Dermis blood vessel endothelial cell (primary cell): ENCODE measurements around the gene LPP. TPM values are rescaled to one million over a fixed set of nuclear protein-coding genes. Genes with fewer than 3 reads are reported as not detected.

Source experiments
- DNase-seq: peaks from one replicate; pipeline ENCODE4 v3.0.0; 2010
- total RNA-seq: library from RNA; depleted of rRNA; stranded (reverse); fragments of >200 nt; gene quantifications from 2 replicates; pipeline ENCODE4 v1.2.3, GENCODE V29; 2014

The LPP gene
- total RNA-seq, 1 donor from 2014 or later: 45.8 TPM

DNA sequence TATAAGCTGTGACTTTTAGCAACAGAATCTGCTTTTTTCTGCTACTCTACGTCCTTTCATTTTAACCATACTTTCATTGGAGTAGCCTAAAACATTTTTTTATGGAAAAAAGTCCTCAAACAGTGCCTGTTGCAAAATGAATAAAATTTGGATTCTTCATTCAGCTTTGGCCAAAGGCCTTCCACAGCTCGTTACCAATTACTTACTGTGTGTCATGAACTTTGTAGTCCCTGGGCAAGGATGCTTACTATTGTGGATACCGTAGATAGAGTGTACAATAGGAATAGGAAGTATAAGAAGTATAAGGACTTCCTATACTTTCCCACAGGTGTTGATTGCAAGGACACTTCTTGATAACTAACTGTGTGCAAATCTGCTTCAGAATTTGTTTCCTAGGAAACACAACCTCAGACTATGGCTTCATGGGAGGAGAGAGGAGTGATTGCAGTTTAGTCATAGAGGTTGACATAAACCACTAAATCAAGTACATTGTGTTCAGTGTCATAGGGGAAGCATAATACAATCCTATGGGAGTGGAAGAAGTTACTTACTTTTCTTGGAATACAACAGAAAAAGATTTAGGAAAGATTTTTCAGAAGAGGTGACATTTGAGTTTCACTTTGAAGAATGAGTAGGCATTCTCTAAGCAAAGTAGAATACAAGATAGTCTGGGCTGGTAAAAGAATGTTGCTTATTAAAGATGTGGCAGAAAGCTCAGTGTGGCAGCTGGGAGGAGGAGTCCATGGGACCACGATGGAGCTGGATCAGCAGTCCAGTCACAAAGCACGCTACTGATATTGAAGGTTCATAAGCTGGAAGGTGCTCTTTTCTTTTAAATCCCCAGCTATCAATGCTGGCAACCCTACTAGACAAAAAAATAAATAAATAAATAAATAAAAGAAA, 708.1 kb downstream of the LPP start:
- DNase-seq: peak; percentile 44

DNA sequence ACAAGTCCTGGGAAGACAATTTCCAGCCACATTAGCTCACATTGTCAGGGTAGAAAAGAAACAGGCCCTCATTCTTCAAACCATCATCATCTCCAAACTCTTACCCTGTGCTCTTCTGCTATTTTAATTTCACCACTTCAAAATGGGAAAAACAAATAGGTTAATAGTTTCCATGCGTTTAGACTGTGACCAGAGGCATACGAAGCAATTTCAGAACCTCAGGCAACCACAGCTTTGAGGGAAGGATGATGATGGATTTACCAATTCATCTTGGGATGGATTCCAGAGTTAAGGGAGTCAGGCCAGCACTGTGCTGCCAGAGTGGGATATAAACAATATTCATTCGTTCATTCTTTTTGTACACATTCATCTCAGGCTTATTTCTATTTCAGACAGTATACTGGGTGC, 710.0 kb downstream of the LPP start:
- DNase-seq: no peak

DNA sequence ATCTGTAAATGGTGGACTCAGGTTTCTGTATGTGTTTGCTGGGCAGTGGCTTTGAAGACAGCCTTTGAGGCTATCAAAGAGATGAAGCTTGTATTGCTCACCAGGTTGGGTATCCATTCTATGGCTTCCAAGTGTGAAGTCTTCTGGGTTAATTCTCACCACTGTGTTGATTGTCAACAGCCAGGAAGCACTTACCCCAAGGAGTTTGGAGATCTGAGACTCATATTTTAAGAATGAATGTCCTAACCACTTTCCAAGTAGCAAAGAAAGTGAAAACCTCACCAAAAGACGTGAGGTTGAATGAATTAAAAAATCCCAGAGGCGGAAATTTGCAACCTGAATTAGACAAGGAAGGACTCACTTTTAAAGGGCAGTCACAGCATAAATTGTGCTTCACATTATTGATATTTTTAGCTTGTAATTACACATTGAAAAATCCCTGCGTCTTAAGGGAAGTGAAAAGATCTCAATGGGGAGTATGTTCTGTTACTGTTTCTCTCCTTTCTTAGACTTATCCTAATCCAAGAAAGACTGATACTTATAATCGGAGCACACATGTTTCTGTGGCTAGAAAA, 713.8 kb downstream of the LPP start:
- DNase-seq: no peak

DNA sequence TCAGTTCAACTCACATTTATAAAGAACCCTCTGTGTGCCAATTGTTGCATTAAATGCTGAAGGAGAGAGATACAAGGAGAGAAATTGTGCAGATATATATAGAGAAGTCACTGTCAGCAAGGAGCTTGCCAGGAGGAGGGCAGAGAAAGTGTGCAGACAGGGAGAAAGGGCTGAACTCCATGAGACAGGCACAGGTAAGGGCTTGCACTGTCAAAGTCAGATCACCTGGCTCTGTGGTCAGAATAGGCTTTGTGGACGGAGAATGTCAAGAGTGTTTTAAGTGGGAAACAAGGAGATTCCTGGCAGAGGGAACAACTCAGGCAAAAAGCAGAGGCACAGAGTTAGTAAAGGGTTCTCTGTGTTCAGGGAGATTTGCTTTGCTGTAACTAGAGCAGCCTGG, 714.8 kb downstream of the LPP start:
- DNase-seq: no peak

DNA sequence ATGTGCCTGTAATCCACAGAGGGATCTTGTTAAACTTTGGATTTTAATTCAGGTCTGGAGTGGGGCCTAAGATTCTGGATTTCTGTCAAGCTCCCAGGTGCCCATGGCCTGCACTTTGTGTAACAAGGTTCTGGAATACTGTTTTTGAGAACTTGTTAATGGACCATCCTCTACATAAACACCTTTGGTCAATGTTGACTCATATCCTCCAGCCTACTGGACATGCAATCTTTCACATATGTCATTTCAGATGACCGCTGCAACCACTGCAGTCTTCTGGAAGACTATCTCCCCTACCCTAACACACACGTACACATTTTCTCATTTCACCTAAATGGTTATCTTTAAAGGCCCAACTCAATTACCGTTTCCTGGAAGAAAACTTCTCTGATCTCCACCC, 715.7 kb downstream of the LPP start:
- DNase-seq: peak; percentile 13

DNA sequence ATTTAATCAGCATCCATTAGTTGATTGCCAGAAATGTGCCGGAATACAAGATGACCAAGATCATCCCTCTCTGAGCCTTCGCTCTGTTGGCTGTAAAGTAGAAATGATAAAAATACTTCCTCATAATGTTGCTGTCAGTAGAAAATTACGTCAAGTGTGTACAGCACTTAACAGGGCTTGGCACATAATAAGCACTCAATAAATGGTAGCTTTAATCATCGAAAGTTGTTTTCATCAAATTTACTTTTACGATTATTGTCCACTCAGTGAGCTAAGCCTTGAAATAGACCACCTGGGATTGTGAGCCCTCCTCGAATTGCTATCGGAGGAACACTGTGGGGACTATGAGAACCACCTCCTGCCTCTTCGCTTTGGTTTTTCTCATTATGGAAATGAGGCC, 716.5 kb downstream of the LPP start:
- no peak for DNase-seq

DNA sequence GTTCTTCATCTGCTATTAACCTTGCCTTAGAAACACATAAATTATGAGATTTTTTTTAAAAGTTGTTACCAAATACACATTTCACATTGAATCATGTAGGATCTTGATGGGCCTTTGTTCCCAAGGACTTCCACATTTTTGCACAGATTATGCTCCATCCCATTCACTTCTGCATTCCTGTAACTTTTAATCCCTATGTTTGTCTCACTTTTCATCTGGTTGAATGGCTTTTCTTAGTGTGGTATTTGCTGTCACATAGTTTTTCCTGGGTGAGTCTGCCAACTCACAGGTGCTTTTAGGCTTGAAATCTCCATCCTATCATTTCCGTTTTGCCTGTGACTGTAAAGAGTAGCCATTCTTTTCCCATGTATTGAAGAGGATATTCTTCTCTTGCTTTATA, 720.6 kb downstream of the LPP start:
- DNase-seq: no peak

DNA sequence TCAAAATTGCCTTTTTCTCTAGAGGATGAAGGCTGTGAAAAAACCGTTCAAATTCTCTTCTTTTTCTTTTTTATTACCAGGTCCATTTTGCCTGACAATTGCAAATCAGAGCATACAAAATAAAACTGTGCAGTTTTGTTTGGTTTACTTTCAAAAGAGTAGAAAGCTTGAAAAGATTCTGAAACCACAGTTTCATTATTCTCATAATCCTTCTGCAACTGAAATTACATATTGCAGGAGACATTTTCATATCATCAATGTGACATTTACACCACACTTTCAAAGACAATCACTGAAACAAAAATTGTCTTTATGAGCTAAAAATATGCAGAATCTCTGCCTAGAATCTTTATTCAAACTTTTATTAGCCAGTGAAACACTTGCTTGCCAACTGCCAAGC, 721.5 kb downstream of the LPP start:
- DNase-seq: no peak

DNA sequence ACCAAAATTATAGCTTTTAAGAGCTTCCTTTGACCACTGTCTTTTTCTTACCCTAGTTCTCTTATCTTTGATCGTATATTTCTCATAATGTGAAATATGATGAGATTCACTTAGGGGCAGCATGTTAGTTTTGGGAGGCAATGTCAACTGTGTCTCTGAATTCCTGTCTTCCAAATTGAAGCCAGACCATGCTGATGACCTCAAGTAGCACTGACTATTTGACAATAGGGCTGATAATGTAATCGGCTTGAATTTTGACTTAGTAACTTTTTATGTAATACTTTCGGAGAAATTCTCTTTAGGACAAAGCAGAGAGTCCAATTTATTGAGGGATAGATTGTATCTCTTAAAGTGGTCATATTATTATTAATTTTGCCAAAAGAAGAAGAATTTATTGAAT, 722.4 kb downstream of the LPP start:
- DNase-seq: no peak

DNA sequence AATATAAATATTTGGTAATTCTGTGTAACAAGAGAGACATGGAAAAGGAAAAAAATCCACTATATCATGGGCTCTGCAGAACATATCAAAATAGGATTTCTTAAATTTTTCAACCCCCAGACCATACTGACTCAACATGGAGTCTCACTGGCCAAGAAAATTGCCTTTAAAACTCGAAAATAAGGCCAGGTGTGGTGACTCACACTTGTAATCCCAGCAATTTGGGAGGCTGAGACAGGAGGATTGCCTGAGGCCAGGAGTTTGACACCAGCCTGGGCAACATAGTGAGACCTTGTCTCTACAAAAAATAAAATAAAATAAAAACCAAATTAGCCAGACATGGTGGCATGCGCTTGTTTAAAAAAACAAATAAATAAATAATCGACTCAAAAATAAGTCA, 723.4 kb downstream of the LPP start:
- no peak for DNase-seq

DNA sequence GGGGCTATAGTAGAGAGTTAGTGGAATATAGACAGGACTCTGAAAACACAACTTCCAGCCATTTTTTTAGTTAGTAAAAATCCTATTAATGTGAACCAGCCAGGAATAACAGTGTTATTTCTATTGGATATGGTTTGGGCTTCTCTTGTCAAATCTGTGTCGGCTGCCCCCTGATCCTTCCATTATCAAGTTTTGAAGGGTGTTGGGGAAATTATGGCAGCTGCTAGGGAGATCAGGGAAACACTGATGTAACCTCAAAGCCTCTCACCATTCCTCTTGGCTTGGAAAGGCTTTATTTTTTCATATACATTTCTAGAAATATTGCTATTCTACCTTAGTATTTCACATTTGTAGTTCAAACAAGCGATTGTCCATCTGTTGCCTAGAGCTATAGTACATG, 724.1 kb downstream of the LPP start:
- no peak for DNase-seq

DNA sequence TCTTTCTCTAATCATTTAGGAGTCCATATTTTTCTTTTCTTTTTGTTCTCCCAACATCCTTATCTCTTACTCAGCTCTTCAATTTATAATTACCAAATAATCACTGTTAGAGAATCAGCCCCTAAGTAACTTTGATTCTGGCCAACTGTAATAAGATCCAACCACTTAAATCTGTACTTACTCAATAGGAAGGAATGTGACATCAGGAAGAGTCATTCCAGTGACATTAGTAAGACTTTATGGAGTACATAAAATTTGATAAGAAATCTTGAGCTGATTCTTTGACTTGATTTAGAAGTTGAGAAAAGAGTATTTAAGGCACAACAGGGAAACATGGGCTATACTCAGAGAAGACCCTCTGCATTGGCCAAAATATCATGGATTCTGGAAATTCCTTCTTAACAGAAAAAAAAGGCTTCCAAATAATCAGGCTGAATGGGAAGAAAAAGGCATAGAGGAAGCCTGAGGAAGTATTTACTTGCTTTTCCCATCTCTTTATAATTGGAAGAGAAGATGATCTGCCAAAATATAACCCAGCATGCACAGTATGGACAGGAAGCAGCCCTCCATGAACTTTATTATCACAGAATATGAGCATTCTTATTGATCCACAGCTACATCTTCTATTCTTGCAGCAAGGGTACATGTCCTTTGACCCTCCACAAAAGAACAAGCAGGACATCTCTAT, 728.1 kb downstream of the LPP start:
- peak; percentile 73 for DNase-seq

DNA sequence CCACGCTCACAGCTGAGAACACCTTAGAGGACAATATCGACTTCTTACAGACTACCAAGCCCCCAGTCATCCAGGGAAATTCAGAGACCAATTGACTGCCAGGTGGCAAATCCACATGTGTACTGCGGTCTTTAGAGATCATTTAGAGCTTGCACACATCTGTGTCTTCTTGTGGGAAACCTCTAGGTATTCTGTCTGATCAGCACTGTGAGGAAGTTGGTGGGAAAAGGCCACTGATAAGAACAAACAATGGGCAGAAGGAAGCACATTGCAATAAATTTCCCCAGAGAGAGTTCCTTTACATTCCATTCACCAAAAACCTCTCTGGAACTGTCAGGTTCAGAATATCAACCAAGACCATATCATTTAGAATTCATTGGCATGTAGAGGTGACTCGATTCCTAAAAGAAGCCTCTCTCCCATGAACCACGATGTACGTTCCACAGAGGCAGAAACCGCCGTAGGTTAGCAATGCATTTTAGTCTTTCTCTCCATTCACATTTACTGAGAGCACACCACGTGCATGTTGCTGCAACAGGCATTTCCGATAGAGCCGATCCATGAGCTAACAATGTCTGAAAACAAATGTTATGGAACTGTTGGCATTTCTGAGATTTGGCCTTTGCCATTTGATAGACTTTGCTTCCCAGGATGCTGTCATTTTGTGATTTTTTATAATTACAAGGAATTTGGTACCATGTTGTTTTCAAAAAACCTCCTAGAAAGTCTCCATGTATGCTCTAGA, 730.5 kb downstream of the LPP start:
- DNase-seq: peak; percentile 89

DNA sequence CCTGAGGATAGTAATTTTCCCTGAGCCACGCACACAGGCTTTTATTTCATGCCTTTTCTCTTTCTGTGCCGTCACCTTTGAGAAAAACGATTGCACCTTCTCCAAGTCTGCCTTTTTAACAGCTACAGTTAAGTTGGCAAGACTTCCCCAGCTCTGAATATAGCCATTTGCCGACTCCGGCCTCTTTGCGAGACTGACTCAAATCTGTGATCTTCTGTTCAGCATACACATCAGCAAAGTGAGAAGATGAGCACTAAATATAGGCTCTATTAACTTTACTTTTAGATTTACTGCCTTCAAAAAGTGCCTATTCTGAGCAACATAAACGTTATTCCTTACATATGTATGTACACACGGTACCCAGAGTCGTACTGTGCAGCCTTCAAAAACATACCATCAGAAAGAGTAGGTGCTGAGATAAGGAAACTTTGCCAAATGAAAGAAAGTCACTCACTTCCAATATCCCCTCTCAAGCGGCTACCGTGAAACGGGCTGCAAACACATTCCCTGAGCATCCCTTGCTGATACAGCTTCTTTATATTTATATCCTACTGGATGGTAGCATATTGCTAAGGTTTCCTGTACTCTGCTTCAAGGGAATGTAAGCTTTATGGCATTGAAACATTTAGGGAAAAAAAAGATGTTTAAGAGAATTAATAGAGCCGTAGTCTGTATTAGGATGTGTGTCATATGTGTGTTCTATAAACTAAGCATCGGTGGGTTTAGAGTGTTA, 734.5 kb downstream of the LPP start:
- no peak for DNase-seq

DNA sequence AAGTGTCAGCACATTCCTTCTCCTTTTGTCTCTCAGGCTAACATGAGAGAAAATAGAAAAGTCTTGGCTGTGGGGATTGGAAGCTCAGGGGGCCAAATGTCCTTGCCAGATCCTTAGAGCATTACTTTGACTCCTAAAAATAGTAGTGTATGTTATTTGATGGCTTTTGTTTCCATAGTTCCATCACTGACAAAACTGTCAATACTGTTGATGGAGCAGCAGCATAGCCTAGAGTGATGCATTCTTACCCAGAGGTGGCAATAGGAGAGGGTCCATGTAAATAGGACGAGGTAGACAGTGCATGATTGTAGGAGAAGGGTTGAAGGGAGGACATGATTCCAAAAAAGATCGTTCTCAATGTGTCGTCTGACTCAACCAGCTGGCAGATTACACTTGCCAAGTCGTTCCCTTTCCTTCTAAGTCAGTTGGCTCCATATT, 735.1 kb downstream of the LPP start:
- DNase-seq: no peak

DNA sequence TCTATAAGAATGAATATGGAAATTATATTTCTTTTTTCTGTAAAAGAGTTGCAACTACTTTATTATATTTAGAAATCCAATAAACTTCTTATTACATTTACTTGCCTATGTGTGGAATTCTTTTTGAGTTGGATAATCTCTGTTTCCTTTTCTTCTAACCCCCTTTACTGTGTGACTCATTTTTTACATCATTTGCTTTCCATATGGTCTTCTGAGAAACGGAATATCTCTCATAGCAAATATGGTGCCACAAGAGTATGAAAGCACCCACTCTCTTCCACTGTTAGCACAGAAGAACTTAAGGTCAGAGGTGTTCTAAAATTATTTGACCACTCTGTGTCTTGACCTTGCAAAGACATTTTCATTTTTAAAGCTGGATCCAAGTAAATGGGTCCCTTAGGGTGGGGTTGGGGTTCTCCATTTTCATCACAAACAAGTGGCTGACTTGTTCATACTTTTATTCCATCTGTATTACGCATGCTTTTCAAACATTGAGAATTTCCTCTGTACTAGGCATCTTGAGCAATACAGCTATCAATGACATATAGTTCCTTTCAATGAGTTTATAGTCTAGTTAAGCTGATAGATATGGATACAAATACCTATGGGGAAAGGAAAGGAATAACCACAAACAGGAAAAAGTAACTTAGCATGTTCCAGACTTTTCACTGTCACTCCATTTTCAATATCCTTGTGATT, 736.8 kb downstream of the LPP start:
- DNase-seq: peak; percentile 15

DNA sequence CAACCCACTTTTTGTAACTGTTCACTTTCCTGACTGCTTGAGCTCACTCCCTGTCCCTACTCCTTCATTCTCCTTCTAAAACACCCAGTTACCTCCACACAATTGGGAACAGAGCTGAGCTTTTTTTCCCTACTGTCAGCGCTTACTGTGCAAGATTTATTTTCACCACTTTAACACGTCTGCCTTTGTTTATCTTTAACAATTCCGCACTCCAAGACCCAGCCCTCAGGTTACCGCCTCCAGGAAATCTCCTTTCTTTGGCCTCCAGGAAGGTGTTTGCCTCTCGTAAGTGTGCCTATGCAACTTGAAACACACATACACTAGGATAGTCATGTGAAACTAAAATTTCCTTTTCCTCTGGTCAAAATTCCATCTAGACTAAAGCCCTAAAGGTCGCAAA, 745.9 kb downstream of the LPP start:
- peak; percentile 47 for DNase-seq

DNA sequence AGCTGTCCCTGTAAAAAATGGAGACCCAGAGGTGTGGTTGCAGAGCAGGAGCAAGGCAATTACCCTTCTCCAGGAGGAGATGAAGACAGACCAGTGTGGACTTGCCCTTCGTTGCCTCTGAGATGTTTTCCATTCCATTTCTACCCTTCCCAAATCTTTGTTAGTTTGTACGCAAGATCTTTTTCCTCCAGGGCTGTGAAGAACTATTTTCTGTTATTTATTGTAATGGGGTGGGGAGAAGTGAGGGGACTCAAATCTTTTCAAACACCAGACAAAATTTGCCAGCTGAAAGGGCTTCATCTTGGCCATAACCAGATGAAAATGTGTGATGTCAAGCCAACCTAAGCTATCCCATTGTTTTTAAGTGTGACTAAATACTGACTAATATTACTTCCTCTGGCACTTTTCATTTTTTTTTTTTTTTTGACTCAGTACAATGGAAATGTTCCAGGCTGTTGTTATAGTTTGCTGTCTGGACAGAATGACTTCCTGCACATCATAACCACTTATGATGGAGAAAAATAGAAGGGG, 746.5 kb downstream of the LPP start:
- peak; percentile 91 for DNase-seq

DNA sequence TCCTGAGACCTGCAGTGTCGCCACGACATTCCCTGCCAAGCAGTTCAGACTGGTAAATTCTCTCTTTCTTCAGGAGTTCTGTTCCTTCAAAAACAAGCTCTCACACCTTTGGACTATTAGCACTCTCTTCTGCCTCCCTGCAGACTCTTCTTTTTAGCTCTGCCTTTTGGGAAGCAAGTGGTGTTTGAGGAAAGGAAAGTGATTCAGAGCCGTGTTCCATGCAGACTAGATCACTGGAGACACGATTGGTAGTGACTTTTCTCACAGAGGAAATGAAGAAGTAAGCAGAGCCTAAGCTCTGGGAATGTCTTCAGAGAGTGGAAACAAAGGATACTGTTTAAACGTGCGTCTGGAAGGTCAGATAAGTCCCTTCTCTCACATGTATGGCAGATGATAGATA, 747.2 kb downstream of the LPP start:
- DNase-seq: peak; percentile 73

DNA sequence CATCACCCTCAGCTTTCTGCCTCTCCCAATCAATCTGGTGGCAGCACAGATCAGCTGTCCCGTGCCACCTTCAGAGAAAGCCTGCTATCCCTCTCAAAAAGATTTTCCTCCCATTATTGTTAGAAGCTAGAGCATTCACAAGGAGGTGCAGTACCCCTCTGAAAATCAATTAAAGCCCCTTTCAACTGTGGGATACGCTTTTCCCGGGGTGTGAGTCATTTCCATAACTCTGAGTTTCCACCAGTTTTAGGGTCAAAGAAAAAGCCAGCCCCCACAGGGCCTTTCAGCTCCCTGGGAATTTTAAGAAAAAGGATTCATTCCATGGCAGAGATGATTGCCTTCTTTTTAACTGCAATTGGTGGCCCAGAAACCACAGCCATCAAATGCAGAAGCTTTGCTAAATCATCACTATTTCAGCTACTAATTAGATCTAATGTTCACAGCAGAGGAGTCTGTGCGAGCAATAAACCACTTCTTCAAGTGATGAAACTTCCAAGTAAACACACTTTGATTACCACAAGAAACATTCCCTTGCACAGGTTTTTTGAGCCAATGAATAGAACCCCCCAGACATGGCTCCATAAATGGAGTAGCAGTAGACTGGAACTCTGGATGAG, 747.8 kb downstream of the LPP start:
- peak; percentile 46 for DNase-seq

DNA sequence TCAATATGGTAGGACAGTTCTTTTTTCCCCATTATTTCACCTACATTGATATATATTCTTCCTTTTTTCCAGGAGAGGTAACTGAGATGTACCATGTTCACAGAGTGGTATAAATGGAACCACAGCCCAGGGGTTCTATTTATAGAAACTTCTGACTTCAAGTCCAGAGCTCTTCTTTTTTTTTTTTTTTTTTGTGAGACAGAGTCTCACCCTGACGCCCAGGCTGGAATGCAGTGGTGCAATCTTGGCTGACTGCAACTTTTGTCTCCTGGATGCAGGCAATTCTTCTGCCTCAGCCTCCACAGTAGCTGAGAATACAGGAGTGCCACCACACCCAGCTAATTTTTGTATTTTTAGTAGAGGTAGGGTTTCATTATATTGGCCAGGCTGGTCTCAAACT, 750.7 kb downstream of the LPP start:
- DNase-seq: no peak
